WTC11 (cell line): Measurements from ENCODE around the gene BRSK1. TPM values are rescaled to one million over a fixed set of nuclear protein-coding genes. Genes with fewer than 3 reads are reported as not detected.

Experiments
- ATAC-seq: fragments of 200-7000 bp; cut with Tn5 transposase; 2 replicates; pipeline ENCODE4 v1.10.0; 2021; ENCODE audit warnings: mild to moderate bottlenecking, moderate library complexity
- CTCF ChIA-PET: fragments of 300-600 bp; sonication (Branson Sonifier 250); formaldehyde crosslinking; loops from one replicate; lab custom pipeline; 2021; ENCODE audit warnings: antibody characterized with exemption; lab: Charles Lee
- POLR2A ChIA-PET: fragments of 350-600 bp; sonication (Branson Sonifier 250); formaldehyde crosslinking; loops from one replicate; lab custom pipeline; 2021; ENCODE audit warnings: antibody characterized with exemption; lab: Charles Lee
- DNase-seq: peaks from one replicate; pipeline ENCODE4 v3.0.0; 2021; ENCODE audit warnings: low spot score
- H3K27ac Mint-ChIP-seq: 2 replicates; pipeline ENCODE4 v1.8.0; 2021; ENCODE audit warnings: mixed read lengths
- H3K27me3 Mint-ChIP-seq: 2 replicates; pipeline ENCODE4 v1.8.0; 2021; ENCODE audit warnings: low read depth, mild to moderate bottlenecking, moderate library complexity, mixed read lengths
- H3K36me3 Mint-ChIP-seq: 2 replicates; pipeline ENCODE4 v1.8.0; 2021; ENCODE audit warnings: mixed read lengths
- H3K4me1 Mint-ChIP-seq: 2 replicates; pipeline ENCODE4 v1.8.0; 2022; ENCODE audit warnings: mixed read lengths
- H3K4me3 Mint-ChIP-seq: 2 replicates; pipeline ENCODE4 v1.8.0; 2021; ENCODE audit warnings: mild to moderate bottlenecking, moderate library complexity, mixed read lengths
- H3K9me3 Mint-ChIP-seq: 2 replicates; pipeline ENCODE4 v1.8.0; 2021; ENCODE audit warnings: mixed read lengths
- ATF1 ChIP-seq: sonication (generic); formaldehyde crosslinking; IDR thresholded peaks from 2 replicates; pipeline ENCODE4 v1.8.1; 2023; ENCODE audit warnings: mild to moderate bottlenecking, moderate library complexity, missing genetic modification reagents
- ESRRA ChIP-seq: sonication (generic); formaldehyde crosslinking; IDR thresholded peaks from 2 replicates; pipeline ENCODE4 v1.8.1; 2022; ENCODE audit warnings: mild to moderate bottlenecking, missing genetic modification reagents, borderline replicate concordance
- FOXK1 ChIP-seq: sonication (generic); formaldehyde crosslinking; IDR thresholded peaks from 2 replicates; pipeline ENCODE4 v1.8.0; 2022; ENCODE audit warnings: mild to moderate bottlenecking, moderate library complexity, missing genetic modification reagents
- OVOL2 ChIP-seq: fragments of 250-450 bp; sonication (Bioruptor Pico); IDR thresholded peaks from 2 replicates; pipeline ENCODE4 v1.9.0; 2021; ENCODE audit warnings: mild to moderate bottlenecking, borderline replicate concordance
- SP1 ChIP-seq: sonication (generic); formaldehyde crosslinking; conservative IDR thresholded peaks from 2 replicates; pipeline ENCODE4 v1.8.1; 2022; ENCODE audit warnings: missing genetic modification reagents
- ZNF317 ChIP-seq: sonication (generic); formaldehyde crosslinking; IDR thresholded peaks from 2 replicates; pipeline ENCODE4 v1.8.1; 2023; ENCODE audit warnings: low read depth, mild to moderate bottlenecking, moderate library complexity, missing genetic modification reagents, borderline replicate concordance
- total RNA-seq: library from RNA; stranded (reverse); gene quantifications from 3 replicates; pipeline ENCODE4 v1.2.3, GENCODE V29; 2021
- TF ChIP-seq, protein P1 (sequence below): sonication (generic); formaldehyde crosslinking; IDR thresholded peaks from 2 replicates; pipeline ENCODE4 v1.8.1; 2023; ENCODE audit warnings: mild to moderate bottlenecking, missing genetic modification reagents, moderate library complexity
- TF ChIP-seq, protein P2 (sequence below): sonication (generic); formaldehyde crosslinking; IDR thresholded peaks from 2 replicates; pipeline ENCODE4 v1.8.1; 2023; ENCODE audit warnings: mild to moderate bottlenecking, missing genetic modification reagents, moderate library complexity
- TF ChIP-seq, protein P3 (sequence below): fragments of 250-450 bp; sonication (Bioruptor Pico); IDR thresholded peaks from 2 replicates; pipeline ENCODE4 v1.9.0; 2021; ENCODE audit warnings: mild to moderate bottlenecking
- TF ChIP-seq, protein P4 (sequence below): fragments of 250-450 bp; sonication (Bioruptor Pico); conservative IDR thresholded peaks from 2 replicates; pipeline ENCODE4 v1.9.0; 2021; ENCODE audit warnings: mild to moderate bottlenecking
- TF ChIP-seq, protein P5 (sequence below): sonication (generic); formaldehyde crosslinking; IDR thresholded peaks from 2 replicates; pipeline ENCODE4 v1.8.1; 2023; ENCODE audit warnings: mild to moderate bottlenecking, missing genetic modification reagents

BRSK1 gene
- total RNA-seq, 1 experiment from 2014 or later, result 52.4 TPM

DNA sequence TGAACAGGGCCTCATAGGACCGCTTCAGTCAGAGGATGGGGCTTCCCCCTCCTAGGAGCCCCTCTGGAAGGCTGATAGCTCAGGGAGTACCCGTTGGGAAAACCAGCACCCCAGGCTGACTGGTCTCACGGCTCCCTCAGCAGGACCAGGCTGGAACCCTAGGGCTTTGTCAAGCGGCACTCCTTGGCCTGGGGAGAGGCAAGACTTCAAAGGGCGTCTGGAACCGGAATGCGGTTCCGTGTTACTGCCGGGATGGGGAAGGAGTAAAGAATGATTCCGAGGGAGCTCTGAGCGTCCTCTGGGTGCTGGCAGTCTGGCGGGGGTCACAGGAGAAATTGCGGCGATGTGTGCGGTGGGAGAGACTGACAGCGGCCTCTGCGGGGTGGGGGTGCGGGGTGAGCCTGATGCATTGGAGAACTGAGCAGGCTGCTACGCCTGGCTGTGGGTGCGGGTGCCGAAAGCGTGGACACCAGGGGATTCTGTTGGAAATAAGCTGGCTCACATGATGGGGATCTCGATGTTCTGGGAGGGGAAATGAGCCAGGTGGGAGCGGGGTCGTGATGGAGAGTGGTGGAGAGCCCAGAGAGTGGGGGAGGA lies 68.8 kb downstream of the BRSK1 start:
- peak overlapping the region; percentile 69 for H3K4me3 Mint-ChIP-seq
- H3K9me3 Mint-ChIP-seq, result no peaks in the 10 kb centered on the region
- TF ChIP-seq, protein P1, sequence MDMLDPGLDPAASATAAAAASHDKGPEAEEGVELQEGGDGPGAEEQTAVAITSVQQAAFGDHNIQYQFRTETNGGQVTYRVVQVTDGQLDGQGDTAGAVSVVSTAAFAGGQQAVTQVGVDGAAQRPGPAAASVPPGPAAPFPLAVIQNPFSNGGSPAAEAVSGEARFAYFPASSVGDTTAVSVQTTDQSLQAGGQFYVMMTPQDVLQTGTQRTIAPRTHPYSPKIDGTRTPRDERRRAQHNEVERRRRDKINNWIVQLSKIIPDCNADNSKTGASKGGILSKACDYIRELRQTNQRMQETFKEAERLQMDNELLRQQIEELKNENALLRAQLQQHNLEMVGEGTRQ, result no peak
- no peak for TF ChIP-seq ATF1 (CRISPR knock-in tag)
- no peak for TF ChIP-seq OVOL2 (CRISPR knock-in tag)
- no peak for TF ChIP-seq ESRRA (CRISPR knock-in tag)
- TF ChIP-seq, protein P2, sequence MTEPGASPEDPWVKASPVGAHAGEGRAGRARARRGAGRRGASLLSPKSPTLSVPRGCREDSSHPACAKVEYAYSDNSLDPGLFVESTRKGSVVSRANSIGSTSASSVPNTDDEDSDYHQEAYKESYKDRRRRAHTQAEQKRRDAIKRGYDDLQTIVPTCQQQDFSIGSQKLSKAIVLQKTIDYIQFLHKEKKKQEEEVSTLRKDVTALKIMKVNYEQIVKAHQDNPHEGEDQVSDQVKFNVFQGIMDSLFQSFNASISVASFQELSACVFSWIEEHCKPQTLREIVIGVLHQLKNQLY, result no peak
- ChIA-PET POLR2A (interaction anchor here (1.6 kb wide), 1 partner anchor 13 kb away, joined by 5 read pairs; no protein-coding TSS in a partner anchor), CTCF (interaction anchor here (0.6 to 1.5 kb wide), 5 partner anchors 9 to 913 kb away, joined by 3 to 5 read pairs (median 3); no protein-coding TSS in a partner anchor)
- peaks cover 69% of the 10 kb centered on the region for H3K27me3 Mint-ChIP-seq
- H3K4me1 Mint-ChIP-seq, result peaks cover 51% of the 10 kb centered on the region
- no peaks in the 10 kb centered on the region for H3K36me3 Mint-ChIP-seq
- H3K27ac Mint-ChIP-seq, result no peak overlapping the region
- ATAC-seq (no peak), DNase-seq (no peak)

DNA sequence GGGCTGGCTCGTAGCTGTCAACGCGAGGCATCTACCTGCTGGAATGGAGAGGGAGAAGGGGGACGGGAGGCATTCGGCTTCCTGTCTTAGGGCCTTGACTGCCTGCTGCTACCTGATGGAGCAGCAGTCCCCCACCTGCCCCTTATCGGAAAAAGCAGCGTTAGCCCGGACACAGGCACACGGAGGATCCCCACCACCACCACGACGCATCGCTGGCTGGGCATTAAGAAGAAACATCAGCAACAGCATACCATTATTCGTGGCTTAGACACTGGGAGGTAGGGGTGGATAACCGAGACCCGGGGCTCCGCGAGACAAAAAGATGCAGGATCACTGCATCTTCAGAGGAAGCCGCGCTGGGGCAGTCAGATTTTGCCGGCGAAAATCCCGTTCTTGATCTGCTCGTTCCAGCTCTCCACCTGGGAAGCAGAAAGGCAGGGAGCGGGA lies 69.6 kb downstream of the BRSK1 start:
- peak overlapping the region; percentile 69 for H3K4me3 Mint-ChIP-seq
- ATAC-seq (peak; percentile 6), DNase-seq (no peak)
- ChIA-PET POLR2A (interaction anchor here (0.6 to 1.6 kb wide), 3 partner anchors 13 to 16 kb away, joined by 3 to 5 read pairs (median 3); partner anchors contain the start of gene IL11), CTCF (interaction anchor here (0.6 to 1.5 kb wide), 6 partner anchors 9 to 914 kb away, joined by 3 to 5 read pairs (median 3); no protein-coding TSS in a partner anchor)
- no peak overlapping the region for H3K27ac Mint-ChIP-seq
- peaks cover 43% of the 10 kb centered on the region for H3K4me1 Mint-ChIP-seq
- no peaks in the 10 kb centered on the region for H3K9me3 Mint-ChIP-seq
- H3K36me3 Mint-ChIP-seq, result no peaks in the 10 kb centered on the region
- TF ChIP-seq, protein P3, sequence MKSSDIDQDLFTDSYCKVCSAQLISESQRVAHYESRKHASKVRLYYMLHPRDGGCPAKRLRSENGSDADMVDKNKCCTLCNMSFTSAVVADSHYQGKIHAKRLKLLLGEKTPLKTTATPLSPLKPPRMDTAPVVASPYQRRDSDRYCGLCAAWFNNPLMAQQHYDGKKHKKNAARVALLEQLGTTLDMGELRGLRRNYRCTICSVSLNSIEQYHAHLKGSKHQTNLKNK (CRISPR knock-in tag), result no peak
- TF ChIP-seq, protein P4, sequence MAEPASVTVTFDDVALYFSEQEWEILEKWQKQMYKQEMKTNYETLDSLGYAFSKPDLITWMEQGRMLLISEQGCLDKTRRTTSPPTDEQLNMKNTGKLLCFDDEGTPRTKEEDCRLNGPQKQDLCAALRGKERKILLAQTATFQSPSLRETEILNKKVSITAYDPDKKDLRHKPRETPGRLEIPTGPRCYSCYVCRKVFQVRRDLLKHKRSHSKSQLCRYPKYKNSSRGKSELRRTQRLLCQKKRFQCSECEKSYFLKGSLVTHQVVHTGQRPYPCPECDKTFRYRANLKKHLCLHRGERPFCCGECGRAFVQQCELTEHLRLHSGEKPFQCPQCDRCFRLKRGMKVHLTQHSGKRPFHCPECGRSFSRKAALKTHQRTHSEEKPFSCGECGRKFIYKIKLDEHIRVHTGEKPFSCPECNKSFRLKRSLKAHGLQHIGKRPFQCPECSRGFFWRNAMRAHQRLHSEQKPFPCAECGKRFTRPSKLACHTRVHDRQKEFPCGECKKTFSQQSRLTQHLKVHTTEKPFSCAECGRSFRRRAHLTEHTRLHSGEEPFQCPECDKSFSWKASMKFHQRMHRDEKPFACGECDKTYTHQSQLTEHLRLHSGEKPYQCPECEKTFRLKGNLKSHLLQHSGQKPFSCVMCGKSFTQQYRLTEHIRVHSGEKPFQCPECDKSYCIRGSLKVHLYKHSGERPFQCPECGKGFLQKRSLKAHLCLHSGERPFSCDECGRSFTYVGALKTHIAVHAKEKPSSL, result no peak
- no peak for TF ChIP-seq ZNF317 (CRISPR knock-in tag)
- peaks cover 77% of the 10 kb centered on the region for H3K27me3 Mint-ChIP-seq

DNA sequence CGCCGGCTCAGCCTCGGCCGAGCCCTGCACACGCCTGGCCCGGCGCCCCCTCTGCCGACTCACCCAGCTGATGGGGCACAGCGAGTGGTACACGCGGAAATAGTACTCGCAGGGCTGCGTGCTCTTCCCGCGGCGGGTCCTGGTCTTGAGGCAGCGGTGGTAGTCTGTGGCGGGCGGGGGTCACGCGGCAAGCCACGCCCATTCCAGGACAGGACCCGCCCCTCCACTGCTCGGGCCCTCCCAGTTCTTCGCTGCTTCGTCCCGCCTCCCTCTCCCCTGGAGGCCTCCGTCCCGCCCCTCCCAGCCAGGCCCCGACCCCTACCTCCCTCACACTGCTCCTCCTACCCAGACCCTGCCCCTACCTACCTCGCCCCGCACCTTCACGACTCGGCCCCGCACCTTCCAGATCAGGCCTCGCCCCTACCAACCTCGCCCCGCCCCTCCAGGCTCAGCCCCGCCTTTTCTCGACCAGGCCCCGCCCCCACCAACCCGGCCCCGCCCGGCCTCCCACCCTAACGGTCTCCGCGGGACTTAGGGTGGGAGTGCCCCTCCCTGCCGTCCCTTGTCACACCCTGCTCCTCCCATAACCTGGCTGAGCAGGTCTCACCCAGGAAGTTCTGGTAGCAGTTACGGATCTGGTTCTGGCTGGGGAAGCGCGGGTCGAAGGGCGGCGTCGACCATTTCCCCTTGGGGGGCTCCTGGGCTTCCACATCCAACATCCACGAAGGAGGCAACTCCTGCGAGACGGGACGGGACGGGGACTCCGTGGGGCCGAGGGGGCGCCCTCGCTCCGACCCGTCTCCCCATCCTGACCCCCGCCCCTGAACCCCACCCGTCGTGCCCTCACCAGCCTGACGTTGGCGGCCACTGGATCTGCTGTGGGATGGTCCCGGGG lies 70.3 kb downstream of the BRSK1 start:
- peak overlapping the region; percentile 69 for H3K4me3 Mint-ChIP-seq
- peak; percentile 82 for DNase-seq
- no peak overlapping the region for H3K27ac Mint-ChIP-seq
- TF ChIP-seq, protein P5, sequence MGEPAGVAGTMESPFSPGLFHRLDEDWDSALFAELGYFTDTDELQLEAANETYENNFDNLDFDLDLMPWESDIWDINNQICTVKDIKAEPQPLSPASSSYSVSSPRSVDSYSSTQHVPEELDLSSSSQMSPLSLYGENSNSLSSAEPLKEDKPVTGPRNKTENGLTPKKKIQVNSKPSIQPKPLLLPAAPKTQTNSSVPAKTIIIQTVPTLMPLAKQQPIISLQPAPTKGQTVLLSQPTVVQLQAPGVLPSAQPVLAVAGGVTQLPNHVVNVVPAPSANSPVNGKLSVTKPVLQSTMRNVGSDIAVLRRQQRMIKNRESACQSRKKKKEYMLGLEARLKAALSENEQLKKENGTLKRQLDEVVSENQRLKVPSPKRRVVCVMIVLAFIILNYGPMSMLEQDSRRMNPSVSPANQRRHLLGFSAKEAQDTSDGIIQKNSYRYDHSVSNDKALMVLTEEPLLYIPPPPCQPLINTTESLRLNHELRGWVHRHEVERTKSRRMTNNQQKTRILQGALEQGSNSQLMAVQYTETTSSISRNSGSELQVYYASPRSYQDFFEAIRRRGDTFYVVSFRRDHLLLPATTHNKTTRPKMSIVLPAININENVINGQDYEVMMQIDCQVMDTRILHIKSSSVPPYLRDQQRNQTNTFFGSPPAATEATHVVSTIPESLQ (CRISPR knock-in tag), result no peak
- TF ChIP-seq FOXK1 (no peak), SP1 (CRISPR knock-in tag) (peak; percentile 82)
- peaks cover 83% of the 10 kb centered on the region for H3K27me3 Mint-ChIP-seq
- POLR2A ChIA-PET, result interaction anchor here (0.6 to 1.6 kb wide), 4 partner anchors 13 to 16 kb away, joined by 3 to 5 read pairs (median 4); partner anchors contain the start of genes IL11 and KMT5C
- peak; percentile 85 for ATAC-seq
- CTCF ChIA-PET, result interaction anchor here (0.6 to 1.5 kb wide), 6 partner anchors 10 to 193 kb away, joined by 3 to 5 read pairs (median 3); partner anchors contain the start of gene KMT5C
- no peaks in the 10 kb centered on the region for H3K36me3 Mint-ChIP-seq
- peaks cover 37% of the 10 kb centered on the region for H3K4me1 Mint-ChIP-seq
- H3K9me3 Mint-ChIP-seq, result no peaks in the 10 kb centered on the region
